SK-N-SH (cell line): Measurements from ENCODE around the gene SCAMP3.

Experiments
- CTCF ChIP-seq: fragments of 200-600 bp; sonication (generic); IDR thresholded peaks from 2 replicates; pipeline ENCODE4 v1.6.1; 2017; ENCODE audit warnings: antibody characterized with exemption, mild to moderate bottlenecking, moderate library complexity
- EP300 ChIP-seq, 2 experiments: IDR thresholded peaks; 2 replicates each; pipeline versions ENCODE4 v1.4.0 to v1.6.1; 2012; ENCODE audit warnings: borderline replicate concordance in 1 of 2, low read depth in 1 of 2, low read length in 1 of 2
- FOSL2 ChIP-seq: IDR thresholded peaks from 2 replicates; pipeline ENCODE4 v1.4.0; 2012; ENCODE audit warnings: low read depth, mild to moderate bottlenecking, moderate library complexity, borderline replicate concordance
- FOXM1 ChIP-seq: IDR thresholded peaks from 2 replicates; pipeline ENCODE4 v1.4.0; 2012; ENCODE audit warnings: low read depth, mild to moderate bottlenecking
- GABPA ChIP-seq: IDR thresholded peaks from 2 replicates; pipeline ENCODE4 v1.4.0; 2012; ENCODE audit warnings: low read depth, mild to moderate bottlenecking
- JUND ChIP-seq: IDR thresholded peaks from 2 replicates; pipeline ENCODE4 v1.4.0; 2012
- RAD21 ChIP-seq: IDR thresholded peaks from 2 replicates; pipeline ENCODE4 v1.6.1; 2012; ENCODE audit warnings: mild to moderate bottlenecking, low read length
- SIN3A ChIP-seq: IDR thresholded peaks from 2 replicates; pipeline ENCODE4 v1.6.1; 2012; ENCODE audit warnings: low read depth, mild to moderate bottlenecking, low read length, moderate library complexity, borderline replicate concordance
- TAF1 ChIP-seq: IDR thresholded peaks from 2 replicates; pipeline ENCODE4 v1.6.1; 2012; ENCODE audit warnings: low read depth, mild to moderate bottlenecking, low read length, moderate library complexity, borderline replicate concordance
- TCF12 ChIP-seq: IDR thresholded peaks from 2 replicates; pipeline ENCODE4 v1.4.0; 2012
- ZBTB33 ChIP-seq: IDR thresholded peaks from 2 replicates; pipeline ENCODE4 v1.4.0; 2012; ENCODE audit warnings: low read depth, borderline replicate concordance
- TF ChIP-seq, protein P1 (sequence below): IDR thresholded peaks from 2 replicates; pipeline ENCODE4 v1.6.1; 2012; ENCODE audit warnings: mild to moderate bottlenecking, low read depth, low read length, moderate library complexity
- TF ChIP-seq, protein P2 (sequence below): IDR thresholded peaks from 2 replicates; pipeline ENCODE4 v1.4.0; 2012; ENCODE audit warnings: low read depth, borderline replicate concordance

DNA sequence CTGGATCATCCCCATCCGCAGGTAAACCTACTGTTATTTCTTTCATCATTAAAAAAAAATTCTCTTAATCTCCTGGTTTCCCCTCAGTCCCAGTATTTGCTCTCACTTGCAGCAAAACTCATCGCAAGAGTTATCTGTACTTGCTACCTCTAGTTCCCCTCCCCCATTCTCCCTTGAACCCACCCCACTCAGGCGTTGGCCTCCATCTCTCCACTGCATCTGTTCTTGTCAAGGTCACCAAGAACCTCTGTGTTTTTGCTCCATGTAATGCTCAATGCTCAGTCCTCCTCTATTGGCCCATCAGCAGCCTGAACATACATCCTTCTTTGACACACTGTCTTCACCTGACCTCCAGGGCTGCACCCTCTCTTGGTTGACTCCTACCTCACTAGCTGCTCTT lies 34.5 kb upstream of the SCAMP3 start:
- no peak for TF ChIP-seq TAF1
- TF ChIP-seq FOSL2, result no peak
- TF ChIP-seq ZBTB33, result no peak
- TF ChIP-seq CTCF, result no peak
- no peak for TF ChIP-seq SIN3A
- TF ChIP-seq, protein P1, sequence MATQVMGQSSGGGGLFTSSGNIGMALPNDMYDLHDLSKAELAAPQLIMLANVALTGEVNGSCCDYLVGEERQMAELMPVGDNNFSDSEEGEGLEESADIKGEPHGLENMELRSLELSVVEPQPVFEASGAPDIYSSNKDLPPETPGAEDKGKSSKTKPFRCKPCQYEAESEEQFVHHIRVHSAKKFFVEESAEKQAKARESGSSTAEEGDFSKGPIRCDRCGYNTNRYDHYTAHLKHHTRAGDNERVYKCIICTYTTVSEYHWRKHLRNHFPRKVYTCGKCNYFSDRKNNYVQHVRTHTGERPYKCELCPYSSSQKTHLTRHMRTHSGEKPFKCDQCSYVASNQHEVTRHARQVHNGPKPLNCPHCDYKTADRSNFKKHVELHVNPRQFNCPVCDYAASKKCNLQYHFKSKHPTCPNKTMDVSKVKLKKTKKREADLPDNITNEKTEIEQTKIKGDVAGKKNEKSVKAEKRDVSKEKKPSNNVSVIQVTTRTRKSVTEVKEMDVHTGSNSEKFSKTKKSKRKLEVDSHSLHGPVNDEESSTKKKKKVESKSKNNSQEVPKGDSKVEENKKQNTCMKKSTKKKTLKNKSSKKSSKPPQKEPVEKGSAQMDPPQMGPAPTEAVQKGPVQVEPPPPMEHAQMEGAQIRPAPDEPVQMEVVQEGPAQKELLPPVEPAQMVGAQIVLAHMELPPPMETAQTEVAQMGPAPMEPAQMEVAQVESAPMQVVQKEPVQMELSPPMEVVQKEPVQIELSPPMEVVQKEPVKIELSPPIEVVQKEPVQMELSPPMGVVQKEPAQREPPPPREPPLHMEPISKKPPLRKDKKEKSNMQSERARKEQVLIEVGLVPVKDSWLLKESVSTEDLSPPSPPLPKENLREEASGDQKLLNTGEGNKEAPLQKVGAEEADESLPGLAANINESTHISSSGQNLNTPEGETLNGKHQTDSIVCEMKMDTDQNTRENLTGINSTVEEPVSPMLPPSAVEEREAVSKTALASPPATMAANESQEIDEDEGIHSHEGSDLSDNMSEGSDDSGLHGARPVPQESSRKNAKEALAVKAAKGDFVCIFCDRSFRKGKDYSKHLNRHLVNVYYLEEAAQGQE, result no peak
- no peak for TF ChIP-seq EP300 (IDR thresholded peaks at IDR 0.05; ENCODE audit: borderline replicate concordance in 1 of 2, low read depth in 1 of 2, low read length in 1 of 2)
- no peak for TF ChIP-seq TCF12
- no peak for TF ChIP-seq RAD21
- TF ChIP-seq FOXM1, result no peak
- no peak for TF ChIP-seq JUND
- no peak for TF ChIP-seq GABPA
- TF ChIP-seq, protein P2, sequence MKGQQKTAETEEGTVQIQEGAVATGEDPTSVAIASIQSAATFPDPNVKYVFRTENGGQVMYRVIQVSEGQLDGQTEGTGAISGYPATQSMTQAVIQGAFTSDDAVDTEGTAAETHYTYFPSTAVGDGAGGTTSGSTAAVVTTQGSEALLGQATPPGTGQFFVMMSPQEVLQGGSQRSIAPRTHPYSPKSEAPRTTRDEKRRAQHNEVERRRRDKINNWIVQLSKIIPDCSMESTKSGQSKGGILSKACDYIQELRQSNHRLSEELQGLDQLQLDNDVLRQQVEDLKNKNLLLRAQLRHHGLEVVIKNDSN, result no peak
